MM.1S (cell line): Measurements from ENCODE around the gene FNTB.

ENCODE experiments used
- CTCF ChIP-seq: fragments of 300-600 bp; sonication (generic); IDR thresholded peaks from 2 replicates; pipeline ENCODE4 v1.5.1; 2016; ENCODE audit warnings: antibody characterized with exemption, low read length, mixed read lengths
- EZH2 ChIP-seq: fragments of 300-600 bp; sonication (generic); optimal IDR thresholded peaks from 2 replicates; pipeline ENCODE3; 2017; ENCODE audit warnings: low read depth, mild to moderate bottlenecking, antibody characterized with exemption, low read length, mixed read lengths
- EZH2phosphoT487 ChIP-seq: fragments of 300-600 bp; sonication (generic); IDR thresholded peaks from 2 replicates; pipeline ENCODE4 v1.6.1; 2018; ENCODE audit warnings: antibody characterized with exemption, low read length

DNA sequence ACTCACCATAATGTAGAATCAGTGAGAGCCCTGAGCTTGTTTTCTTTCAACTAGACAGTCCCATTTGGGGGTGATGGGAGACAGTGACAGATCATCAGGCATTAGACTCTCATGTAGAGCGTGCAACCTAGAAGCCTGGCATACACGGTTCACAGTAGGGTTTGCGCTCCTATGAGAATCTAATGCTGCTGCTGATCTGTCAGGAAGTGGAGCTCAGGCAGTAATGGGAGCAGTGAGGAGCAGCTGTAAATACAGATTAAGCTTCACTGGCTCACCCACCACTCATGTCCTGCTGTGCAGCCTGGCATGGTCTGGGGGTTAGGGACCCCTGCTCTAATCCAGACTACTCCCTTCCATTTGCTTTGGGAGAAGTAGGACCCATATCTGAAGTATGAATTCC is 55.6 kb downstream of the FNTB start:
- TF ChIP-seq CTCF (no peak), EZH2phosphoT487 (no peak), EZH2 (no peak)
